Adipose tissue (tissue), 3 donors: Measurements from ENCODE around the gene CDK5R1. TPM values are rescaled to one million over a fixed set of nuclear protein-coding genes. Genes with fewer than 3 reads are reported as not detected.

Experiments used
- H3K27ac ChIP-seq: one replicate; pipeline ENCODE4 v1.5.1; 2013; ENCODE audit warnings: low read depth, low read length
- WGBS, 3 donors: extraction: QIAGEN DNeasy Blood & Tissue Kit; methylation state at CpG; one replicate each; pipeline ENCODE4 v1.1.7; 2013; 5-methylcytosine and 5-hydroxymethylcytosine counted together
- polyA plus RNA-seq, 3 donors: library from polyadenylated mRNA; stranded (reverse); fragments of 200-250 nt; gene quantifications; one replicate each; pipeline ENCODE4 v1.2.3, GENCODE V29; 2013
- donor health status: healthy with polysubstance abuse.
- donor health status: Bipolar disorder and iron deficiency.
- donor health status: healthy.

CDK5R1 gene
- polyA plus RNA-seq, 3 donors, result 0.52 to 0.90 (median 0.86) TPM

- H3K27ac ChIP-seq, result no peak overlapping the region
- WGBS, 3 donors, result 79 to 85% (median 83%) methylated on average over 18 of the region's 18 CpGs
Measured at GRCh38 chr17:32504166-32504990, 17.6 kb downstream of the CDK5R1 start.

DNA sequence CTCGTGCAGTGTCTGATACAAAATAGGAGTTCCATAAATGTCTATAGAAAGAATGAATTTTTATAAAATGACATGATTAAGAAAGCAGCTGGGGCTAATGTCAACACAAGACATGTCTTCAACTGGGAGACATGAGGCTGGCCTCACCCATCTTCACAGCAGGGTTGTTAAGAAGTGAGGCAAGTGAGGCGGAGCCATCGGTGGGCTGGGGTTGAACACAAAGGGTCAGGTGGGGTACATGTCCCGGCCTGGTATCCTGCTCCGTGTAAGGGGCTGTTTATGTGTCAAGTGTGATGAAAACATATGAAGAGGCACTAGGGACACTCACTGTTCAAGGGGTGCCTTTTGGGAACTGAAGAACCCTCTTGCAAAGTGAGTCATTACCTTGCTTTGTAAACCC lies 22.1 kb downstream of the CDK5R1 start:
- 88 to 95% (median 90%) methylated on average over 5 of the region's 5 CpGs for WGBS, 3 donors
- no peak overlapping the region for H3K27ac ChIP-seq

- no peak overlapping the region for H3K27ac ChIP-seq
- 83 to 89% (median 86%) methylated on average over 7 of the region's 7 CpGs for WGBS, 3 donors
Measured at GRCh38 chr17:32510466-32510865, 23.7 kb downstream of the CDK5R1 start.

- H3K27ac ChIP-seq, result no peak overlapping the region
- 87 to 95% (median 93%) methylated on average over 2 of the region's 2 CpGs for WGBS, 3 donors
Measured at GRCh38 chr17:32512328-32512727, 25.5 kb downstream of the CDK5R1 start.

- no peak overlapping the region for H3K27ac ChIP-seq
- 84 to 94% (median 90%) methylated on average over 3 of the region's 3 CpGs for WGBS, 3 donors
Measured at GRCh38 chr17:32513579-32513978, 26.8 kb downstream of the CDK5R1 start.

- WGBS, 3 donors, result 66 to 83% (median 70%) methylated on average over 4 of the region's 4 CpGs
- no peak overlapping the region for H3K27ac ChIP-seq
Measured at GRCh38 chr17:32514606-32515005, 27.8 kb downstream of the CDK5R1 start.

- H3K27ac ChIP-seq, result no peak overlapping the region
- WGBS, 3 donors, result 91 to 94% (median 94%) methylated on average over 4 of the region's 4 CpGs
Measured at GRCh38 chr17:32515677-32516383, 29.0 kb downstream of the CDK5R1 start.

DNA sequence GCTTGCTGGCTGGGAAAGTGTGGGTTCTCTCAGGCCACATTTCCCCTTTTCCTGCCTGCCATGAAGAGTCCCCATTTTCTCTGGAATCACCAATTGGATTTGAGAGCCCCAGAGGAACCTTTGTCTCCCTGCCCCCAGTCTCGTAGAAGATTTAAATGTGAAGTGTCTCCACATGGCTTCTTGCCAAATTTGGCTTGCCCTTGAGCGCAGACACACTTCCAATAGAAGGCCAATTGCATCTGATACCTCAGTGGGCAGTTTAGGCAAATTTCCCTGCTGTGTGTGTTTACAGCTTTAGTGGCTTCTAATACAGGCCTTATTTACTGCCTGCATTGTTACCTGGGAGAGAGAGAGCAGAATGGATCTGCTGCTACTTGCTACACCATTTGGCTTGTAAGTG lies 29.7 kb downstream of the CDK5R1 start:
- 15 to 93% (median 29%) methylated on average over 2 of the region's 2 CpGs for WGBS, 3 donors
- H3K27ac ChIP-seq, result no peak overlapping the region

GRCh38 chr17:32516940-32517701 lies 30.3 kb downstream of the CDK5R1 start:
- no peak overlapping the region for H3K27ac ChIP-seq
- 78 to 84% (median 79%) methylated on average over 12 of the region's 12 CpGs for WGBS, 3 donors

DNA sequence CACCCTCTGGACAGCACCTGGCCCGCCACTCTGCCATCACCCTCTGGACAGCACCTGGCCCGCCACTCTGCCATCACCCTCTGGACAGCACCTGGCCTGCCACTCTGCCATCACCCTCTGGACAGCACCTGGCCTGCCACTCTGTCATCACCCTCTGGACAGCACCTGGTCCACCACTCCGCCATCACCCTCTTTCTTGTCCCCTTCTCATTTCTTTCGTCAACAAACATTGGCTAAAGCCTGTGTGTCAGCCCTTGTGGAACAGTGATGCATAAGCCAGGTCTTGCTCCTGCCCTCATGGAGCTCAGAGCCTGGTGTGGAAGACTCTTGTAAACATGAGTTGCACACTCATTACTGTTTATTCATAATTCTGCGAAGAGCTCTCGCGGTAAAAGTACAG lies 31.2 kb downstream of the CDK5R1 start:
- 93 to 95% (median 94%) methylated on average over 5 of the region's 7 CpGs for WGBS, 3 donors
- H3K27ac ChIP-seq, result no peak overlapping the region

DNA sequence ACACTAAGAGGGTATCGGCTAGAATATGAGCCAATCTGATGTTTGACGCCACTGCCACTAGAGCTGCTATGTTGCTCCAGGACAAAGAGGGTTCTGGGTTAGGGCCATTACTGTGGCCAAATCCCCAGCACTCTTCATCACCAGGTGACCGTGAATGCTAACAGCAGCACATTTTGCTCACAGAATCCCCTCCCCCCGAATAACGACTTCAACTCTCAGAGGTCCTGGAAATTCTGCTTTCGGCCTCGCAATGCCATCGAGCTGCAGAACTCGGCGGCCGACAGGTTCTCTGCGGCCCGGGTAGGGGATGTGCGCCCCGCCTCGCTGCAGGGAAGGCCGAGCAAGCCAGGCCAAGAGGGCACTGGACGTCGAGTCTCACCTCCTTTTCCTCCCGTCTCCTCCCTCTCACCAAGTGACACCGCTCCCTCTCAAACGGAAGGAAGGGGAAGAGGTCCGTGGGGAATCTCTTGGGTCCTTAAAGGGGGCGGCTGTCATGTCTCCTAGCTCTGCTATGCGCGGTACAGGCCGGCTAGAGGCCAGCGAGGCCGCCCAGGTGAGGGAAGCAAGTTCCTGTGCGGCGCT lies 31.9 kb downstream of the CDK5R1 start:
- H3K27ac ChIP-seq, result no peak overlapping the region
- WGBS, 3 donors, result 29 to 52% (median 32%) methylated on average over 28 to 31 of the region's 31 CpGs

GRCh38 chr17:32519228-32520103 lies 32.7 kb downstream of the CDK5R1 start:
- no peak overlapping the region for H3K27ac ChIP-seq
- 1 to 3% (median 2%) methylated on average over 50 to 61 of the region's 61 CpGs for WGBS, 3 donors

- 37 to 72% (median 44%) methylated on average over 17 of the region's 17 CpGs for WGBS, 3 donors
- no peak overlapping the region for H3K27ac ChIP-seq
Measured at GRCh38 chr17:32520104-32520701, 33.4 kb downstream of the CDK5R1 start.

DNA sequence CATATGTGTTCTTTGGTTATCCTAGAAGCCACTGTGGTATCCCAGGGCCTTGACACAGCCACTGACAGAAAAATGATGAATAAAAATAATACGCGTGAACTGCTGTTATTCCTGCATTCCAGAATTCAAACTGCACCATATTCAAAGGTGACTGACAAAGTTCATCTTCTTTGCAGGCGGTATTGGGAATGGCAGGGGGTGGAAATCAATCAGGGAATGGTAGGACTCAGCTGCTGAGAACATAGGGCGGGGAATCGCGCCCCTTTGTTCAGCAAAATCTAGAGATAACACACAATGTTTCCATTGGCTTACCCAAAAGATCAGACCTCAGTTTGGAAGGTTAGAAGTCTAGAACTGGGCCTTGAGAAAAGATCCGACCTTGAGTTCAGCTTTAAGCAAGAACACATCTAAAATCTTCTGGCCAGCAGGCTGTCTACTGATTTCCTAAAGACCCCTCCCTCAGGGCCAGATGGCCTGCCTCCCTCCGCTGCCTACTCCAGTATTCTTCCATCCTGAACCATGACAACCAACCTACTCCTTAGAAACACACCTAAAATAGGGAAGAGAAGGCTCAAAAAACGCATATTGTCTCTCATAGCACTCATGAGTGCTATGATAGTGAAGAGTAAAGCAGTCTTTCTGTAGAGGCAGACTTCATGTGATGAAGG lies 34.1 kb downstream of the CDK5R1 start:
- no peak overlapping the region for H3K27ac ChIP-seq
- WGBS, 3 donors, result 95 to 98% (median 96%) methylated on average over 9 of the region's 9 CpGs

GRCh38 chr17:32523017-32523680 lies 36.4 kb downstream of the CDK5R1 start:
- no peak overlapping the region for H3K27ac ChIP-seq
- 85 to 90% (median 86%) methylated on average over 11 of the region's 11 CpGs for WGBS, 3 donors

GRCh38 chr17:32523827-32524552 lies 37.2 kb downstream of the CDK5R1 start:
- H3K27ac ChIP-seq, result no peak overlapping the region
- 78 to 90% (median 88%) methylated on average over 12 of the region's 12 CpGs for WGBS, 3 donors
